ENCODE data around the gene CPNE4. TPM values are rescaled to one million over a fixed set of nuclear protein-coding genes. Genes with fewer than 3 reads are reported as not detected.

CPNE4 gene
- total RNA-seq, 2 donors from 2014 or later = 0.16 TPM; not detected in 1

GRCh38 chr3:131917006-131917405 is 117.8 kb downstream of the CPNE4 start:
- no peak for DNase-seq
- Histone ChIP-seq H3K9me3 (no peaks in the 10 kb centered on the region), H3K36me3 (no peaks in the 10 kb centered on the region), H3K4me1 (no peaks in the 10 kb centered on the region), H3K27me3 (no peaks in the 10 kb centered on the region), H3K4me3 (no peak overlapping the region), H3K27ac (no peak overlapping the region), H3K9ac (ENCODE audit: low read depth in 2 of 2, low read length in 2 of 2) (no peak overlapping the region)
- TF ChIP-seq CTCF (IDR thresholded peaks at IDR 0.05) = no peak
- intact Hi-C loops (cut with DNase I) = no loop called here

GRCh38 chr3:131914090-131914691 is 120.6 kb downstream of the CPNE4 start:
- no peaks in the 10 kb centered on the region for H3K36me3 ChIP-seq
- H3K4me1 ChIP-seq = no peaks in the 10 kb centered on the region
- intact Hi-C loops (cut with DNase I) = no loop called here
- no peaks in the 10 kb centered on the region for H3K9me3 ChIP-seq
- no peaks in the 10 kb centered on the region for H3K27me3 ChIP-seq
- no peak overlapping the region for H3K27ac ChIP-seq
- H3K4me3 ChIP-seq = no peak overlapping the region
- TF ChIP-seq CTCF (IDR thresholded peaks at IDR 0.05) = no peak
- no peak overlapping the region for H3K9ac ChIP-seq (ENCODE audit: low read depth in 2 of 2, low read length in 2 of 2)
- DNase-seq = no peak

GRCh38 chr3:131912255-131912654 is 122.6 kb downstream of the CPNE4 start:
- intact Hi-C loops (cut with DNase I) = no loop called here
- Histone ChIP-seq H3K27me3 (no peaks in the 10 kb centered on the region), H3K9ac (ENCODE audit: low read depth in 2 of 2, low read length in 2 of 2) (no peak overlapping the region), H3K27ac (no peak overlapping the region), H3K4me1 (no peaks in the 10 kb centered on the region), H3K9me3 (no peaks in the 10 kb centered on the region), H3K4me3 (no peak overlapping the region), H3K36me3 (no peaks in the 10 kb centered on the region)
- TF ChIP-seq CTCF (IDR thresholded peaks at IDR 0.05) = no peak
- no peak for DNase-seq

DNA sequence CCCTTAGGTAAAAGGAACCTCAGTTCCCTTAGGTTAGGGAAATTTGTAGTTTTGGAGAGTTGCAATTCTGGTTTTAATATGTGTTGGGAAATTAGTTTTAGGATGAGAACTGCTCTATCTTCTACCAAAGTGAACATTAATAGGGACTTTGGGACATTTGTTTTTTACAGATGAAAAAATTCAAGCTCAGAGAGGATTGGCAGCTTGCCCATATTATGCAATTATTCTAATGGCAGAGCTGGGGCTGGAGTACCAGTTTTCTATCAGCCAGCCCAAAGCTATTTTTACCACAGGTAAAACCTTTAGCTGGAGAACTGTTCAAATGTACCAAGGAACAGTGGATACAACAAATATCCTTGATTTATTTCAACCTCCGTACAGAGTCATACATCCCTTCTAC is 127.0 kb downstream of the CPNE4 start:
- intact Hi-C loops (cut with DNase I) = no loop called here
- Histone ChIP-seq H3K9me3 (no peaks in the 10 kb centered on the region), H3K4me1 (no peaks in the 10 kb centered on the region), H3K36me3 (no peaks in the 10 kb centered on the region), H3K4me3 (no peak overlapping the region), H3K27me3 (no peaks in the 10 kb centered on the region), H3K9ac (ENCODE audit: low read depth in 2 of 2, low read length in 2 of 2) (no peak overlapping the region), H3K27ac (no peak overlapping the region)
- no peak for TF ChIP-seq CTCF (IDR thresholded peaks at IDR 0.05)
- DNase-seq = no peak

GRCh38 chr3:131903988-131904415 is 130.8 kb downstream of the CPNE4 start:
- no peak overlapping the region for H3K9ac ChIP-seq (ENCODE audit: low read depth in 2 of 2, low read length in 2 of 2)
- DNase-seq = no peak
- intact Hi-C loops (cut with DNase I) = no loop called here

More at GRCh38 chr3:131903988-131904415, 130.8 kb downstream of the CPNE4 start:
- no peaks in the 10 kb centered on the region for H3K4me1 ChIP-seq
- TF ChIP-seq CTCF (IDR thresholded peaks at IDR 0.05) = no peak
- H3K27ac ChIP-seq = no peak overlapping the region
- H3K4me3 ChIP-seq = no peak overlapping the region
- H3K9me3 ChIP-seq = no peaks in the 10 kb centered on the region
- no peaks in the 10 kb centered on the region for H3K36me3 ChIP-seq
- no peaks in the 10 kb centered on the region for H3K27me3 ChIP-seq
